ENCODE measurements around the gene SDSL. TPM values are rescaled to one million over a fixed set of nuclear protein-coding genes. Genes with fewer than 3 reads are reported as not detected.

SDSL gene
- total RNA-seq, 2 experiments from 2014 or later = not detected

DNA sequence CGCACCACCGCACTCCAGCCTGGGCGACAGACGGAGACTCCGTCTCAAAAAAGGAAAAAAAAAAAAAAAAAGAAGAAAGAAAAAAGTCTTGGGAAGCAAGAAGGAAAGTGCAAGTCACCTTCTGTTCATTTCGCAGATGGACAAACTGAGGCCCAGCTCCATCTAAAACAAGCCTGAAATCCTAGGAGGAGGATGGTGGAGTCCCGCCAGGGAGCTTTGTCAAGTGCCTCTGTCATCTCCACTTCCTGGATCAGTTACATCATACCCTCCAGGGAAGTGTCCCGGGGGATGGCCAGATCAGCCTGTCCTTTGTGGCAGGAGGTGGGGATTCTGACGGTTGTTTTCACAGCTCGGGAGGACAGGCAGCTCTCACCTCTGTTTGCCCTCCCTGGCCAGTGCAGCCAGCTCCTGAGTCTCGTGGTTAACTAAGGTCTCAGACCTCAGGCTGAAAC is 8.7 kb upstream of the SDSL start:
- Histone ChIP-seq H3K79me2 (ENCODE audit: insufficient read depth, low read depth, low read length) (no peaks in the 10 kb centered on the region), H4K20me1 (ENCODE audit: insufficient read depth, low read length) (no peaks in the 10 kb centered on the region), H3K9me3 (ENCODE audit: low read length) (no peaks in the 10 kb centered on the region), H3K4me2 (ENCODE audit: low read length) (no peak overlapping the region), H3K4me3 (ENCODE audit: low read depth, low read length, poor library complexity, severe bottlenecking) (no peak overlapping the region), H3K4me1 (ENCODE audit: insufficient read depth, low read length, poor library complexity, severe bottlenecking) (peaks cover 9% of the 10 kb centered on the region), H2AFZ (ENCODE audit: low read length) (no peak overlapping the region), H3K9me2 (ENCODE audit: insufficient read depth, low read length) (no peaks in the 10 kb centered on the region), H3K27ac (ENCODE audit: low read depth, low read length, poor library complexity, severe bottlenecking) (no peak overlapping the region), H3K36me3 (ENCODE audit: insufficient read depth, low read length) (no peaks in the 10 kb centered on the region)
- no peak for DNase-seq (ENCODE audit: low spot score)
- ChIA-PET POLR2A (interaction anchor here (0.5 to 0.6 kb wide), 2 partner anchors 28 to 66 kb away, joined by 3 to 6 read pairs; no protein-coding TSS in a partner anchor), CTCF (ENCODE audit: unreplicated experiment) (interaction anchor here (1.7 kb wide), 1 partner anchor 12 kb away, joined by 5 read pairs; no protein-coding TSS in a partner anchor)
- no TSS peak for BruUV-seq (replicated peaks)
- intact Hi-C loops (cut with micrococcal nuclease; ENCODE audit: unreplicated experiment) = no loop called here
- TF ChIP-seq, protein P1, sequence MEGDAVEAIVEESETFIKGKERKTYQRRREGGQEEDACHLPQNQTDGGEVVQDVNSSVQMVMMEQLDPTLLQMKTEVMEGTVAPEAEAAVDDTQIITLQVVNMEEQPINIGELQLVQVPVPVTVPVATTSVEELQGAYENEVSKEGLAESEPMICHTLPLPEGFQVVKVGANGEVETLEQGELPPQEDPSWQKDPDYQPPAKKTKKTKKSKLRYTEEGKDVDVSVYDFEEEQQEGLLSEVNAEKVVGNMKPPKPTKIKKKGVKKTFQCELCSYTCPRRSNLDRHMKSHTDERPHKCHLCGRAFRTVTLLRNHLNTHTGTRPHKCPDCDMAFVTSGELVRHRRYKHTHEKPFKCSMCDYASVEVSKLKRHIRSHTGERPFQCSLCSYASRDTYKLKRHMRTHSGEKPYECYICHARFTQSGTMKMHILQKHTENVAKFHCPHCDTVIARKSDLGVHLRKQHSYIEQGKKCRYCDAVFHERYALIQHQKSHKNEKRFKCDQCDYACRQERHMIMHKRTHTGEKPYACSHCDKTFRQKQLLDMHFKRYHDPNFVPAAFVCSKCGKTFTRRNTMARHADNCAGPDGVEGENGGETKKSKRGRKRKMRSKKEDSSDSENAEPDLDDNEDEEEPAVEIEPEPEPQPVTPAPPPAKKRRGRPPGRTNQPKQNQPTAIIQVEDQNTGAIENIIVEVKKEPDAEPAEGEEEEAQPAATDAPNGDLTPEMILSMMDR (conservative IDR thresholded peaks at IDR 0.05; ENCODE audit: low read length) = no peak
- TF ChIP-seq EZH2phosphoT487 (IDR thresholded peaks at IDR 0.05; ENCODE audit: borderline replicate concordance, low read depth, low read length) = no peak

DNA sequence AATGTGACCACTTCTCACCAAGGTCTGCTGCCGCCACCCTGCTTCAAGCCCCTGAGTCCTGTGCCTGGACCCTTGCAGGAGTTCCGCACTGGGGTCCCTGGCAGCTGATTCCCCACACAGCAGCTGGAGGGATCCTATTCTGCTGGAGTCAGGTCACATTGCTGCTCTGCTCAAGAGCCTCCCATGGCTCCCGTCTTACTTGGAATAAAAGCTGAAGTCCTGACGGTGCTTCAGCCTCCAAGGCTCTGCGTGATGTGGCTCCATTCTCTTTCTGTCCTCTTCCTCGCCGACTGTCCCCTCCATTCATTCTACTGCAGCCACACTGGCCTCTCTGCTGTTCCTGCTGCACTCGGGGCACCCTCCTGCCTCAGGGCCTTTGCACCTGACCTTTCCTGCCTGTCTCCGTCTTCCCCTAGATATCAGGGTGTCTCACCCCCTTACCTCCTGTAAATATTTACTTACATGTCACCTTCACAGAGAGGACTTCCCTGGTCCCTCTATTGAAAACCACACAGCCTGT is 7.6 kb upstream of the SDSL start:
- intact Hi-C loops (cut with micrococcal nuclease; ENCODE audit: unreplicated experiment) = no loop called here
- no peak overlapping the region for H2AFZ ChIP-seq (ENCODE audit: low read length)
- no peaks in the 10 kb centered on the region for H3K9me3 ChIP-seq (ENCODE audit: low read length)
- TF ChIP-seq, protein P1 (conservative IDR thresholded peaks at IDR 0.05; ENCODE audit: low read length) = no peak
- no peak for TF ChIP-seq EZH2phosphoT487 (IDR thresholded peaks at IDR 0.05; ENCODE audit: borderline replicate concordance, low read depth, low read length)
- H3K4me3 ChIP-seq (ENCODE audit: low read depth, low read length, poor library complexity, severe bottlenecking) = no peak overlapping the region
- CTCF ChIA-PET (ENCODE audit: unreplicated experiment) = interaction anchor here (0.5 kb wide), 1 partner anchor 59 kb away, joined by 3 read pairs; no protein-coding TSS in a partner anchor
- no peak overlapping the region for H3K27ac ChIP-seq (ENCODE audit: low read depth, low read length, poor library complexity, severe bottlenecking)
- H3K4me2 ChIP-seq (ENCODE audit: low read length) = no peak overlapping the region
- no TSS peak for BruUV-seq (replicated peaks)
- H3K9me2 ChIP-seq (ENCODE audit: insufficient read depth, low read length) = no peaks in the 10 kb centered on the region
- no peaks in the 10 kb centered on the region for H4K20me1 ChIP-seq (ENCODE audit: insufficient read depth, low read length)
- peaks cover 9% of the 10 kb centered on the region for H3K4me1 ChIP-seq (ENCODE audit: insufficient read depth, low read length, poor library complexity, severe bottlenecking)
- no peak for DNase-seq (ENCODE audit: low spot score)
- H3K79me2 ChIP-seq (ENCODE audit: insufficient read depth, low read depth, low read length) = no peaks in the 10 kb centered on the region
- no peaks in the 10 kb centered on the region for H3K36me3 ChIP-seq (ENCODE audit: insufficient read depth, low read length)
- POLR2A ChIA-PET = no interaction called here

DNA sequence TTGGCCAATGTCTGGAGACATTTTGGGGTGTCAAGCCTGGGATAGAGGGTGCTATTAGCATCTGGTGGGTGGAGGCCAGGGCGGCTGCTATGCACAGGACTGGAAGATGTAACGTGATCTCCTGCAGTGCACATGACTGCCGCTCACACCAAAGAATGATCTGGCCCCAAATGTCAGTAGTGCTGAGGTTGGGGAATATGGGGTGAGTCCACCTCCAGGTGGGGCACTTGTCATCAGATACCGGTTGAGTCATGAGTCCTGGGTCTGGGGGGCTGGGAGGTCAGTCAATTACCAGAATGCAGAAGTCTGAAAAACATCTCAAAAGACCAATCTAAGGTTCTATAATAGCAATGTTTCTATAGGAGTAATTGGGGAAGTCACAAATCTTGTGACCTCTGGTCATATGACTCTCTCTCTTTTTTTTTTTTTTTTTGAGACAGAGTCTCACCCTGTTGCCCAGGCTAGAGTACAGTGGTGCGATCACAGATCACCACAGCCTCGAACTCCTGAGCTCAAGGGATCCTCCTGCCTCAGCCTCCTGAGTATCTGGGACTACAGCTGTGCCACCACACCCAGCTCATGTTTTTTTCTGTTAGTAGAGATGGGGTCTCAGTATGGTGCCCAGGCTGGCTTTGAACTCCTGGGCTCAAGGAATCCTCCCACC is 6.0 kb upstream of the SDSL start:
- Histone ChIP-seq H3K4me1 (ENCODE audit: insufficient read depth, low read length, poor library complexity, severe bottlenecking) (peaks cover 11% of the 10 kb centered on the region), H3K9me3 (ENCODE audit: low read length) (no peaks in the 10 kb centered on the region), H2AFZ (ENCODE audit: low read length) (peak overlapping the region; percentile 34; the same call in 1 of the 2 replicates), H3K79me2 (ENCODE audit: insufficient read depth, low read depth, low read length) (no peaks in the 10 kb centered on the region), H3K9me2 (ENCODE audit: insufficient read depth, low read length) (no peaks in the 10 kb centered on the region), H3K4me2 (ENCODE audit: low read length) (no peak overlapping the region), H4K20me1 (ENCODE audit: insufficient read depth, low read length) (no peaks in the 10 kb centered on the region), H3K27ac (ENCODE audit: low read depth, low read length, poor library complexity, severe bottlenecking) (no peak overlapping the region), H3K4me3 (ENCODE audit: low read depth, low read length, poor library complexity, severe bottlenecking) (no peak overlapping the region), H3K36me3 (ENCODE audit: insufficient read depth, low read length) (no peaks in the 10 kb centered on the region)
- DNase-seq (ENCODE audit: low spot score) = no peak
- no peak for TF ChIP-seq EZH2phosphoT487 (IDR thresholded peaks at IDR 0.05; ENCODE audit: borderline replicate concordance, low read depth, low read length)
- TF ChIP-seq, protein P1 (conservative IDR thresholded peaks at IDR 0.05; ENCODE audit: low read length) = 0 out of 2 replicates have a peak, but pooled peaks have one; percentile 23
- BruUV-seq (replicated peaks) = no TSS peak
- intact Hi-C loops (cut with micrococcal nuclease; ENCODE audit: unreplicated experiment) = no loop called here
- ChIA-PET POLR2A (no interaction called here), CTCF (ENCODE audit: unreplicated experiment) (no interaction called here)
